Caco-2 (cell line): Measurements from ENCODE around the gene ZDHHC14. TPM values are rescaled to one million over a fixed set of nuclear protein-coding genes. Genes with fewer than 3 reads are reported as not detected.
"Not testable (repeated sequence)": the region's sequence is repeated elsewhere in the genome, so short reads cannot be mapped to it uniquely, and the experiment has no call there.

Experiments
- BruUV-seq: library from RNA; stranded (reverse); fragments of 400-500 nt; replicated peaks from 2 replicates; lab custom pipeline; 2021; lab: Mats Ljungman, UMichigan
- CTCF ChIA-PET: fragments of 300-600 bp; sonication (Branson Sonifier 250); formaldehyde crosslinking; loops from one replicate; lab custom pipeline; 2022; ENCODE audit warnings: antibody characterized with exemption; lab: Charles Lee
- POLR2A ChIA-PET: fragments of 300-600 bp; sonication (Branson Sonifier 250); formaldehyde crosslinking; loops from one replicate; lab custom pipeline; 2022; ENCODE audit warnings: antibody characterized with exemption; lab: Charles Lee
- DNase-seq, 2 experiments: peaks; one replicate each; pipeline versions ENCODE4 v3.0.0 to v3.0.0-alpha.2; 2020 to 2022
- H3K27me3 ChIP-seq: replicated peaks from 2 replicates; pipeline ENCODE4 v1.6.0; 2011; ENCODE audit warnings: low read length; ENCODE audit not compliant: control insufficient read depth, insufficient read depth
- H3K36me3 ChIP-seq: 2 replicates; pipeline ENCODE4 v1.5.1; 2011; ENCODE audit warnings: low read length; ENCODE audit not compliant: control insufficient read depth, insufficient read depth
- H3K4me1 ChIP-seq: fragments of 250-450 bp; sonication (Bioruptor Pico); 2 replicates; pipeline ENCODE4 v1.5.1; 2020; ENCODE audit warnings: mild to moderate bottlenecking
- H3K4me3 ChIP-seq: 2 replicates; pipeline ENCODE4 v1.5.1; 2011; ENCODE audit warnings: low read depth, mild to moderate bottlenecking, control low read depth, low read length
- H3K9me3 ChIP-seq: fragments of 250-450 bp; sonication (Bioruptor Pico); 2 replicates; pipeline ENCODE4 v1.5.1; 2020; ENCODE audit warnings: mild to moderate bottlenecking, moderate library complexity
- H3K27ac Mint-ChIP-seq: one replicate; pipeline ENCODE4 v1.8.0; 2022; ENCODE audit warnings: mixed read lengths; ENCODE audit not compliant: unreplicated experiment
- H3K27me3 Mint-ChIP-seq: one replicate; pipeline ENCODE4 v1.8.0; 2022; ENCODE audit warnings: mixed read lengths; ENCODE audit not compliant: insufficient read depth, unreplicated experiment
- H3K36me3 Mint-ChIP-seq: one replicate; pipeline ENCODE4 v1.8.0; 2022; ENCODE audit warnings: mild to moderate bottlenecking, mixed read lengths; ENCODE audit not compliant: insufficient read depth, unreplicated experiment
- H3K4me1 Mint-ChIP-seq: one replicate; pipeline ENCODE4 v1.8.0; 2022; ENCODE audit warnings: low read depth, mixed read lengths; ENCODE audit not compliant: unreplicated experiment
- H3K4me3 Mint-ChIP-seq: one replicate; pipeline ENCODE4 v1.8.0; 2022; ENCODE audit warnings: mild to moderate bottlenecking, moderate library complexity, mixed read lengths; ENCODE audit not compliant: unreplicated experiment
- H3K9me3 Mint-ChIP-seq: one replicate; pipeline ENCODE4 v1.8.0; 2022; ENCODE audit warnings: mixed read lengths; ENCODE audit not compliant: unreplicated experiment
- CTCF ChIP-seq, 2 experiments: fragments of 200-600 bp in 1 of 2; IDR thresholded peaks; 1 replicate in 1 of 2; 2 replicates in 1 of 2; pipeline versions ENCODE4 v1.5.1 to v1.8.0; 2011 to 2022; ENCODE audit warnings: antibody characterized with exemption in 1 of 2, control low read depth in 1 of 2, inconsistent platforms in 1 of 2, low read depth in 1 of 2, low read length in 1 of 2, mild to moderate bottlenecking in 1 of 2, moderate library complexity in 1 of 2; ENCODE audit not compliant: insufficient read depth in 1 of 2, severe bottlenecking in 1 of 2, unreplicated experiment in 1 of 2
- intact Hi-C: fragments of 100-400 bp; cut with micrococcal nuclease; formaldehyde crosslinking; loops from one replicate; pipeline ENCODE4 v1.10.0; 2022; ENCODE audit not compliant: unreplicated experiment
- total RNA-seq: library from RNA; stranded (reverse); gene quantifications from 2 replicates; pipeline ENCODE4 v1.2.3, GENCODE V29; 2022

The ZDHHC14 gene
- total RNA-seq, 1 experiment from 2014 or later, result 22.1 TPM

GRCh38 chr6:157407646-157408045 is 26.7 kb downstream of the ZDHHC14 start:
- Histone ChIP-seq H3K36me3 (no peaks in the 10 kb centered on the region), H3K4me1 (no peaks in the 10 kb centered on the region), H3K27me3 (no peaks in the 10 kb centered on the region), H3K9me3 (no peaks in the 10 kb centered on the region), H3K4me3 (no peak overlapping the region)
- BruUV-seq, result no TSS peak
- DNase-seq, result no peak
- Mint-ChIP-seq H3K36me3 (peaks cover 16% of the 10 kb centered on the region), H3K27me3 (no peaks in the 10 kb centered on the region), H3K27ac (no peak overlapping the region), H3K4me1 (no peaks in the 10 kb centered on the region), H3K9me3 (no peaks in the 10 kb centered on the region), H3K4me3 (no peak overlapping the region)
- CTCF ChIA-PET, result no interaction called here
- TF ChIP-seq CTCF (IDR thresholded peaks at IDR 0.05; ENCODE audit: insufficient read depth in 1 of 2, low read depth in 1 of 2, low read length in 1 of 2, severe bottlenecking in 1 of 2, unreplicated experiment in 1 of 2), result no peak
- intact Hi-C loops, result no loop called here
- POLR2A ChIA-PET, result no interaction called here

GRCh38 chr6:157408427-157408826 is 27.4 kb downstream of the ZDHHC14 start:
- H3K4me1 ChIP-seq, H3K36me3 ChIP-seq, DNase-seq, H3K9me3 Mint-ChIP-seq, H3K4me3 Mint-ChIP-seq, BruUV-seq, H3K4me1 Mint-ChIP-seq, H3K27me3 ChIP-seq, POLR2A ChIA-PET, H3K27ac Mint-ChIP-seq, H3K27me3 Mint-ChIP-seq, intact Hi-C loops, H3K4me3 ChIP-seq, H3K9me3 ChIP-seq, CTCF ChIA-PET: not testable (repeated sequence)
- peaks cover 16% of the 10 kb centered on the region for H3K36me3 Mint-ChIP-seq

GRCh38 chr6:157410045-157410444 is 29.1 kb downstream of the ZDHHC14 start:
- intact Hi-C loops, result no loop called here
- ChIA-PET POLR2A (no interaction called here), CTCF (interaction anchor here (0.7 kb wide), 1 partner anchor 30 kb away, joined by 3 read pairs; no protein-coding TSS in a partner anchor)
- Histone ChIP-seq H3K4me3 (no peak overlapping the region), H3K27me3 (no peaks in the 10 kb centered on the region), H3K4me1 (no peaks in the 10 kb centered on the region), H3K36me3 (no peaks in the 10 kb centered on the region), H3K9me3 (no peaks in the 10 kb centered on the region)
- BruUV-seq, result no TSS peak
- Mint-ChIP-seq H3K36me3 (peaks cover 16% of the 10 kb centered on the region), H3K27me3 (no peaks in the 10 kb centered on the region), H3K4me1 (no peaks in the 10 kb centered on the region), H3K9me3 (no peaks in the 10 kb centered on the region), H3K4me3 (no peak overlapping the region), H3K27ac (no peak overlapping the region)
- no peak for DNase-seq
- no peak for TF ChIP-seq CTCF (IDR thresholded peaks at IDR 0.05; ENCODE audit: insufficient read depth in 1 of 2, low read depth in 1 of 2, low read length in 1 of 2, severe bottlenecking in 1 of 2, unreplicated experiment in 1 of 2)

GRCh38 chr6:157411368-157411767 is 30.4 kb downstream of the ZDHHC14 start:
- no peaks in the 10 kb centered on the region for H3K36me3 ChIP-seq
- H3K4me1 Mint-ChIP-seq, result no peaks in the 10 kb centered on the region
- no peak overlapping the region for H3K4me3 Mint-ChIP-seq
- peaks cover 11% of the 10 kb centered on the region for H3K36me3 Mint-ChIP-seq
- no peaks in the 10 kb centered on the region for H3K9me3 Mint-ChIP-seq
- H3K27ac Mint-ChIP-seq, result no peak overlapping the region
- TF ChIP-seq CTCF (IDR thresholded peaks at IDR 0.05; ENCODE audit: insufficient read depth in 1 of 2, low read depth in 1 of 2, low read length in 1 of 2, severe bottlenecking in 1 of 2, unreplicated experiment in 1 of 2), result no peak
- no peaks in the 10 kb centered on the region for H3K27me3 Mint-ChIP-seq
- intact Hi-C loops, result no loop called here
- no peaks in the 10 kb centered on the region for H3K27me3 ChIP-seq
- DNase-seq, result no peak
- H3K4me1 ChIP-seq, result no peaks in the 10 kb centered on the region
- CTCF ChIA-PET, result no interaction called here
- no peaks in the 10 kb centered on the region for H3K9me3 ChIP-seq
- POLR2A ChIA-PET, result no interaction called here
- H3K4me3 ChIP-seq, result no peak overlapping the region
- no TSS peak for BruUV-seq
